Right atrium auricular region (tissue), 2 donors: Measurements from ENCODE around the gene CDCA5. TPM values are rescaled to one million over a fixed set of nuclear protein-coding genes. Genes with fewer than 3 reads are reported as not detected.
A peak's percentile ranks its signal among the peaks of the same experiment; 100 is the strongest.
"Not testable (repeated sequence)": the region's sequence is repeated elsewhere in the genome, so short reads cannot be mapped to it uniquely, and the experiment has no call there.

Experiments
- DNase-seq: peaks from one replicate; pipeline ENCODE4 v3.0.0-alpha.2; 2019; ENCODE audit warnings: low spot score
- H3K27ac ChIP-seq, 2 donors: fragments of 200-600 bp; sonication (generic); 1 replicate in 1 of 2; 2 replicates in 1 of 2; pipeline ENCODE4 v1.5.1; 2016 to 2019
- H3K27me3 ChIP-seq, 2 donors: fragments of 200-600 bp; sonication (generic); one replicate each; pipeline versions ENCODE4 v1.5.1 to v1.6.0; 2017 to 2019
- H3K36me3 ChIP-seq: fragments of 200-600 bp; sonication (generic); one replicate; pipeline ENCODE4 v1.5.1; 2016
- H3K4me1 ChIP-seq, 2 donors: fragments of 200-600 bp; sonication (generic); one replicate each; pipeline versions ENCODE4 v1.5.1 to v1.6.0; 2017 to 2019
- H3K4me3 ChIP-seq, 2 donors: fragments of 200-600 bp; sonication (generic); 1 replicate in 1 of 2; 2 replicates in 1 of 2; pipeline ENCODE4 v1.5.1; 2017 to 2019; ENCODE audit warnings: mild to moderate bottlenecking in 1 of 2, moderate library complexity in 1 of 2
- H3K9me3 ChIP-seq, 2 donors: fragments of 200-600 bp; sonication (generic); one replicate each; pipeline ENCODE4 v1.5.1; 2019
- CTCF ChIP-seq, 2 donors: fragments of 200-600 bp; sonication (generic); IDR thresholded peaks; one replicate each; pipeline ENCODE4 v1.5.1; 2019; ENCODE audit warnings: antibody characterized with exemption in 2 of 2
- total RNA-seq, 2 donors: library from RNA; depleted of rRNA; stranded (reverse); fragments of >200 nt; gene quantifications; one replicate each; pipeline ENCODE4 v1.1.0, GENCODE V29; 2016

CDCA5 gene
- total RNA-seq, 2 donors from 2014 or later: 0.16 to 0.52 TPM

DNA sequence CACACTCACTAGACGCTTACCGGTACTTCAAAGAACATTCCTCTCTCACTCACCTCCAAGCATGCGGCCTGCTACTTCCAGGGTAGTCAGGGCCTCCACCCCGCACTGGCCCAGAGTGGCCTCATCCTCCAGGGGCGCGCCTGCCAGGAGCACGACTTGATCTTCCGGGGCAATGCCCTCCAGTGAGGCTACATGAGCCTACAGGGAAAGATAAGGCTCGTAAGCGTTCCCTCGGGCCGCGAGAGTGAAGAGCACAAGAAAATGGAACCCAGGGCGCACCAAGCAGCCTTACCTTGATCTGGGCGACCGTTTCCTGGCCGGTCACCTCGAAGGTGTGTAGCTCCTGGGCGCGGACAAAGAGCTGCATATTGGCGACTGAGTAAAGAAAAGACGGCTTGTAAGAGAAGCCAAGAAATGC is 37.6 kb upstream of the CDCA5 start:
- peaks cover 51% of the 10 kb centered on the region for H3K36me3 ChIP-seq

DNA sequence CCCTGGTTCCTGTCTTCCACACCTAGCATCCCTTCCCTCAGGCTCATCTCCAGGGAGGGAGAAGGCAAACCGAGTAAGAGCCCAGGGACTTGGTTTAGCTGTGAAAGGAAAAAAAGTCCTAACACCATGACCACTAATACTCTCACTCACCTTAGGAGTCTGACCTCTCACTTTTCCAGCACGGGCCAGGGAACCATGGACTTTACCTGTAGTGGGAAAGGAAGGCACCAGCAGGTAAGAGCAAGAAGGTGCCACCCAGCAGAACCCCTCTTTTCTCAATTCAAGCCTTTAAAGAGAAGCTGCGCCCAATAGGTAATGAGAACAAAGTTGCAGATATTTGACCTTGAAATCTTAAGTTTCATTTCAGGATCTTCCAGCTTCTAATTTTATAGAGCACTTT is 37.0 kb upstream of the CDCA5 start:
- no peak for TF ChIP-seq CTCF (IDR thresholded peaks at IDR 0.05)
- no peak for DNase-seq
- Histone ChIP-seq H3K27me3 (no peaks in the 10 kb centered on the region), H3K4me3 (peak overlapping the region; percentile 85 to 96), H3K4me1 (peaks cover 0 to 44% of the 10 kb centered on the region in 2 donors), H3K9me3 (no peaks in the 10 kb centered on the region), H3K27ac (peak overlapping the region; percentile 91 to 92), H3K36me3 (peaks cover 47% of the 10 kb centered on the region)

More for the DNA sequence above, 37.6 kb upstream of the CDCA5 start:
- Histone ChIP-seq H3K9me3 (no peaks in the 10 kb centered on the region), H3K27me3 (no peaks in the 10 kb centered on the region), H3K4me3 (peak overlapping the region; percentile 85 to 96), H3K4me1 (peaks cover 0 to 37% of the 10 kb centered on the region in 2 donors), H3K27ac (peak overlapping the region; percentile 91 to 92)
- no peak for DNase-seq
- TF ChIP-seq CTCF (IDR thresholded peaks at IDR 0.05): no peak

DNA sequence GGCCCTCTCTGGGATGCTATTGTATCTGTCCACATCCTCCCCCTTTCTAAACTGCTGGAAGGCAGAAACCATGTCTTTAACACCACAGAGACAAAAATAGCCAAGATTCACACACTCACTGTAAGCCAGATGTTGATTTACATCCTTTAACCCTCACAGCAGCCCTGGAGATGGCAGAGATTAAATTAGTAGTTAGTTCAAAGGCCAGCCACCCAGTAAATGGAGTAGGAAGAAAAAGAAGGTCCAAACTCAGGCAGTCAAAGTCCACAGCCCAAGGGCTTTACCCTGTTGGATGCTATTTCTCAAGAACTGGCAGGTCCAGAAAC is 35.8 kb upstream of the CDCA5 start:
- Histone ChIP-seq H3K36me3 (peaks cover 35% of the 10 kb centered on the region), H3K9me3 (no peaks in the 10 kb centered on the region), H3K27ac (no peak overlapping the region), H3K4me1 (peaks cover 0 to 47% of the 10 kb centered on the region in 2 donors), H3K4me3 (no peak overlapping the region), H3K27me3 (no peaks in the 10 kb centered on the region)
- TF ChIP-seq CTCF (IDR thresholded peaks at IDR 0.05): no peak
- no peak for DNase-seq

DNA sequence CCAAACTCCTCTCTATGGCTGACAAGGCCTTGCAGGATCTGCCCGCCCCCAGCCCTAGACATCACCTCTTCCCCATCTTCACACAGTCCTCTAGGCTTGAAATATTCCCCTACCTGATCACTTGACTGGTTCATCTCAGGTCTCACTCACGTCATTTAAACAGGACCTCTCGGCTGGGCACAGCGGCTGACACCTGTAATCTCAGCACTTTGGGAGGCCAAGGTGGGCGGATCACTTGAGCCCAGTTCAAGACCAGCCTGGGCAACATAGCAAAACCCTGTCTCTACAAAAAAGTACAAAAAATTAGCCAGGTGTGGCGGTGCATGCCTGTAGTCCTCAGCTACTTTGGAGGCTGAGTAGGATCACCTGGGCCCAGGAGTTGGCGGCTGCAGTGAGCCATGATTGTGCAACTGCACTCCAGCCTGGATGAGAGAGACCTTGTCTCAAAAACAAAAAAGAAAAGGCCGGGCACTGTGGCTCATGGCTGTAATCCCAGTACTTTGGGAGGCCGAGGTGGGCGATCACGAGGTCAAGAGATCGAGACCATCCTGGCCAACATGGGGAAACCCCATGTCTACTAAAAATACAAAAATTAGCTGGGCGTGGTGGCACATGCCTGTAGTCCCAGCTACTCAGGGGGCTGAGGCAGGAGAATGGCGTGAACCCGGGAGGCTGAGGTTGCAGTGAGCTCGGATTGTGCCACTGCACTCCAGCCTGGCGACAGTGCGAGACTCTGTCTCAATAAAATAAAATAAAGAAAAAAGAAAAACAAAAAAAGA is 35.2 kb upstream of the CDCA5 start:
- H3K36me3 ChIP-seq: peaks cover 34% of the 10 kb centered on the region
- peaks cover 0 to 47% of the 10 kb centered on the region in 2 donors for H3K4me1 ChIP-seq

DNA sequence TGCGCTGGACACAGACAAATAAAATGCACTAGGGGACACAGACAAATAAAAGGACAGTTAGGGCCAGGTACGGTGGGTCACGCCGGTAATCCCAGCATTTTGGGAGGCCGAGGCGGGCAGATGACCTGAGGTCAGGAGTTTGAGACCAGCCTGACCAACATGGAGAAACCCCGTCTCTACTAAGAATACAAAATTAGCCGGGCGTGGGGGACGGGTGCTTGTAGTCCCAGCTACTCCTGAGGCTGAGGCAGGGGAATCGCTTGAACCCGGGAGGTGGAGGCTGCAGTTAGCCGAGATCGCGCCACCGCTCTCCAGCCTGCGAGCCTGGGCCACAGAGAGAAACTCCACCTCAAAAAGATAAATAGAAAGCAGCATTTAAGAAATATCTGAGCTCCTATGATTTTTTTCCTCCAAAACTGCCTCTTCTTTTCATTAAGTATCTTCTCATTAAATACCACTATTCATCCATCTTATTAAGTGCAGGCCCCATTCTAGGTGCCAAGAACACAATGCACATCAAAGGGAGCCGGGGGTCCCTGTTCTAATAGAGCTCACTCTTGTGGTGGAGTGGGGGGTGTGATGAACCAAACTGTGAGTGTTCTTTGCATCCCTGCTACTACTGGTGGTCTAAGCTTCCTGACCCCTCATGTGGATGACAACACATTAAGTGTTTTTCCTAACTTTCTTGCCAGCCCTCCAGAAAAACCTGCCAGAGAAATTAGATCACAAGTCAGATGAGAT is 34.4 kb upstream of the CDCA5 start:
- DNase-seq: no peak
- peaks cover 0 to 52% of the 10 kb centered on the region in 2 donors for H3K4me1 ChIP-seq
- H3K27me3 ChIP-seq: no peaks in the 10 kb centered on the region
- H3K4me3 ChIP-seq: no peak overlapping the region
- H3K36me3 ChIP-seq: peaks cover 34% of the 10 kb centered on the region
- TF ChIP-seq CTCF (IDR thresholded peaks at IDR 0.05): peak in 1 of 2 donors; percentile 34
- no peaks in the 10 kb centered on the region for H3K9me3 ChIP-seq
- peak overlapping the region; percentile 57 to 75 for H3K27ac ChIP-seq

More for the DNA sequence above, 35.2 kb upstream of the CDCA5 start:
- H3K4me3 ChIP-seq, H3K27me3 ChIP-seq, DNase-seq, H3K9me3 ChIP-seq: not testable (repeated sequence)
- H3K27ac ChIP-seq: peak overlapping the region in 1 of 2 donors; percentile 8
